Stimulated activated naive CD8-positive, alpha-beta T cell treated with anti-CD3 and anti-CD28 coated beads, Interleukin-15, Interleukin-2, amounts not matched to agents 100 ng/mL and 50 ng/mL, for 24 hours (primary cell): ENCODE measurements around the gene KAZN.

ENCODE experiments used
- H3K27ac Mint-ChIP-seq: one replicate; pipeline ENCODE4 v1.8.0; 2021; ENCODE audit warnings: mild to moderate bottlenecking, mixed read lengths
- H3K27me3 Mint-ChIP-seq: one replicate; pipeline ENCODE4 v1.8.0; 2021; ENCODE audit warnings: mixed read lengths
- H3K36me3 Mint-ChIP-seq: one replicate; pipeline ENCODE4 v1.8.0; 2021; ENCODE audit warnings: low read depth, mixed read lengths
- H3K4me1 Mint-ChIP-seq: one replicate; pipeline ENCODE4 v1.8.0; 2021; ENCODE audit warnings: low read depth, mixed read lengths
- H3K4me3 Mint-ChIP-seq: one replicate; pipeline ENCODE4 v1.8.0; 2021; ENCODE audit warnings: mild to moderate bottlenecking, mixed read lengths
- H3K9me3 Mint-ChIP-seq: one replicate; pipeline ENCODE4 v1.8.0; 2021; ENCODE audit warnings: mixed read lengths

The KAZN gene

DNA sequence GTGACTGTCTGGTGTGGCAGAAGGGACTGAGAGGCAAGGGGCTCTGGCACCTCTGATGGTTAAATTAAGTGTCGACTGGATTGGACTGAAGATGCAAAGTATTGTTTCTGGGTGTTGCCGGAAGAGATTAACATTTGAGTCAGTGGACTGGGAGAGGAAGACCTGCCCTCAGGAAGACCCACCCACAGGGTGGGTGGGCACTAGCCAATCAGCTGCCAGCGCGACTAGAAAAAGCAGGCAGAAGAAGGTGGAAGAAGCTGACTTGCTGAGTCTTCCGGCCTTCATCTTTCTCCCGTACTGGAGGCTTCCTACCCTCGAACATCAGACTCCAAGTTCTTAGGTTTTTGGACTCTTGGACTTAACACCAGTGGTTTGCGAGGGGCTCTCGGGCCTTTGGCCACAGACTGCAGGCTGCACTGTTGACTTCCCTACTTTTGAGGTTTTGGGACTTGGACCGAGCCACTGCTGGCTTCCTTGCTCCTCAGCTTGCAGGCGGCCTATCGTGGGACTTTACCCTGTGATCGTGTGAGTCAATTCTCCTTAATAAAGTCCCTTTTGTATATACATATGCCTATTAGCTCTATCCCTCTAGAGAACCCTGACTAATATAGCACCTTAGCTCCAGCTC is 79.6 kb downstream of the KAZN start:
- Mint-ChIP-seq H3K36me3 (no peaks in the 10 kb centered on the region), H3K4me3 (no peak overlapping the region), H3K27me3 (no peaks in the 10 kb centered on the region), H3K9me3 (peaks cover 3% of the 10 kb centered on the region), H3K4me1 (no peaks in the 10 kb centered on the region), H3K27ac (no peak overlapping the region)

DNA sequence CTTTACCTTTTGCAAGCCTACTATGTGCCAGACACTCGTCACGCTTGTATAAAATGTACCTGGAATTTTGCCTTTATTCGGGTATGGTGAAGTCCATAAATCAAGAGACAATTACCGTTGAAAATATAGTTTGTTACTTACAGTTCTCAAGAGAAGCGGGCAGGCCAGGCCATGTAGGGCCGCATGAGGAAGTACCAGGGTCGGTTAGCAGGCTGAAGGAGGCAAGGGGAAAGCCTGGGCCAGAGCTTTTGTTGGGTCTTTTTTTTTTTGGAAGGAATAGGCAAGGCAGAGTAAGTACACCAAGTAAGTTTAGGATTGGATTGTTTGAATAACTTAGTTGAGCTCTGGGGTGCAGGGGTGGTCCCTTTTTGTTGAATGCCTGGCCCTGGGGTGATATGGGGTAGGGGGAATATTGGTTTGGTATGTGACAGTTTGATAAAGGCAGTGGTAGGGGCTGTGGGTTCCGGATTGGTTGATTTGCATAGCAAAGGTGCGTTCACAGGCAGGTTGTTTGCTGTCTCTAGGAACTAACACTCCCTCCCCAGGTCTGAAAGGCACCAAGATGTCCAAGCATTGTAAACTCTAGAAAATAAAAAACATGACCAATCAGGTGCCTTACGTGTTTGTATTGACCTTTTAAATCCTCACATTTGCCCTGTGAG is 80.7 kb downstream of the KAZN start:
- no peaks in the 10 kb centered on the region for H3K27me3 Mint-ChIP-seq
- H3K4me3 Mint-ChIP-seq: no peak overlapping the region
- no peaks in the 10 kb centered on the region for H3K4me1 Mint-ChIP-seq
- no peak overlapping the region for H3K27ac Mint-ChIP-seq
- H3K36me3 Mint-ChIP-seq: no peaks in the 10 kb centered on the region
- H3K9me3 Mint-ChIP-seq: peaks cover 3% of the 10 kb centered on the region

DNA sequence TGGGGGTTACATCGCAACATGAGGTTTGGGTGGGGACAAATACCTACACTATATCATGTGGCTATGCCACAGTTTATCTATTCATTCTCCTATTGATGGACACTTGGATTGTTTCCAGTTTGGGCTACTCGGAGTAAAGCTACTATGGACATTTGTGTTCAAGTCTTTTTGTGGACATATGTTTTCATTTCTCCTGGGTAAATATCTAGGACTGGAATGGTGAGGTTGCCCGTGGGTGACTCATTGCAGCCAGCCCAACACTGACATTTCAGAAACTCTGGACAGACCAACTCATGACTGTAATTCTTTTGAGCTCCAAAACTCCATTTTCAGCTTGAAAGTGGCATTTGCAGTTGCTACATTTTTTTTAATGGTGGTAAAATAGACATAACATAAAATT is 82.7 kb downstream of the KAZN start:
- peaks cover 3% of the 10 kb centered on the region for H3K9me3 Mint-ChIP-seq
- no peaks in the 10 kb centered on the region for H3K36me3 Mint-ChIP-seq
- no peaks in the 10 kb centered on the region for H3K27me3 Mint-ChIP-seq
- H3K4me3 Mint-ChIP-seq: no peak overlapping the region
- no peaks in the 10 kb centered on the region for H3K4me1 Mint-ChIP-seq
- H3K27ac Mint-ChIP-seq: no peak overlapping the region

DNA sequence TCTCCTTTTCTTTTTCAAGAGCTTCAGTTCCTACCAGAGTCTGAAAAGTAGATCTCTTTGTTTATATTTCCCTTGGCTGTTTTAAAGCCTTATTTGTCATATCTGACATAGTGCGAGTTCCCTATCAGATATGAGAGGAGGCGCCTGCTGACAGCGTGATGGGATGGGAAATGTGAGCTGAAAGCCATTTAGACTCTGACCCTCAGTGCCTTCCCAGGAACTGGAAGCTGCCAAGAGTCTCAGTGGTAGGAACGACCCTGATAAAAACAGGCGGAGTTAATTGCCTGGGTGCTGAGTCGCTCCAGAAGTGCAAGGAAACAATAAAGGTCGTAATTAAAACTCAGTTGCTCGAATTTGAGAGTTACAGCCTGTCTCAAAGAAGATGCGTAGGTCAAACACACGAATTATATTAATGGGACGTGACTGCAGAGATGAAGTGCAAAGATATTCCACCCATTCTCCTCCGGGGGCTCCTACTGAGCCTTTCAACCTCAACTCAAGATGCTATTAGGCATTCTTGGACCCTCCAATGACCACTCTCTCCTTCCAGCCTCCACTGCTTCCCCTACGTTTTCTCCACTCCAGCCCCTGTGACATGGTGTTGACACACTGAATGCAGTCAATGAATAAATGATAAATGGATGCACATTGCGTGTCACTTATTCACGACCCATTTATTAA is 84.6 kb downstream of the KAZN start:
- H3K4me1 Mint-ChIP-seq: no peaks in the 10 kb centered on the region
- H3K27me3 Mint-ChIP-seq: no peaks in the 10 kb centered on the region
- no peak overlapping the region for H3K27ac Mint-ChIP-seq
- no peaks in the 10 kb centered on the region for H3K36me3 Mint-ChIP-seq
- H3K4me3 Mint-ChIP-seq: no peak overlapping the region
- H3K9me3 Mint-ChIP-seq: peaks cover 3% of the 10 kb centered on the region

DNA sequence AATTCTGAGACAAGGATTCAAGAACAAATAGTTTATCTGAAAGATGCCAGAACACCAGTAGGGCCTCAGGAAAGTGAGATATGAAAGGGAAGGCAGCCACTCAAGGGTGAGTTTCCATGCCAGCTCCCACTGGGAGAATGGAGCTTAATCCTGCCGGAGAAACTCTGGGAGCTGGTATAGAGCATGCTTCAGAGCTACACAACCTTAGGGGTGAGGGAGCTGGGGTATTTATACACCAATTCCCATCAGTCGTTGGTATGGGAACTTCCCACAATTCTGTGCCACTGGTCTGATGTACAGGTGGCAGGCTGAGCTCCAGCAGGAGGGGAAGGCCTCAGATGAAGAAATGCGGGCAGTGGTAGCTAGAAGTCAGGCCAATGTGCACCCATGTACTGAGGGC is 86.6 kb downstream of the KAZN start:
- peaks cover 3% of the 10 kb centered on the region for H3K9me3 Mint-ChIP-seq
- no peaks in the 10 kb centered on the region for H3K36me3 Mint-ChIP-seq
- H3K27me3 Mint-ChIP-seq: no peaks in the 10 kb centered on the region
- no peak overlapping the region for H3K4me3 Mint-ChIP-seq
- no peaks in the 10 kb centered on the region for H3K4me1 Mint-ChIP-seq
- no peak overlapping the region for H3K27ac Mint-ChIP-seq

DNA sequence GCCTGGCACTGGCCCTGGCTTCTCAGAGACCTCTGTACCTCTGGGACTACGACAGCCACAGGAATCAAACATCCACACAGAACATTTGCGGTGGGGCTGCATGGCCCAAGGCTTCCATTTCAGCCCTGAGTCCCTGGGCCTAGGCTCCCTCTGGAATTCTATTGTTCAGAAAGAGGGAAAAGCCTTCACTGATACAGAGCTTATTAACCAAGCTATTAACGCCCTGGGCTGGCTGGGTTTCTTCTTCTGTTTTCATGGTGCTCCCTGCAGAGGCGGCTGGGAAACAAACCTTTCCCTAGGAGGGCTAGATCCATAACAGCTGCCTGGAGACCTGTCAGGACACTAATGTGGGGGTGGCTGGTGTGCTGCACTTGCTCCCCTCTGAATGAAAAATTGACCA is 88.2 kb downstream of the KAZN start:
- Mint-ChIP-seq H3K27ac (no peak overlapping the region), H3K4me3 (no peak overlapping the region), H3K4me1 (no peaks in the 10 kb centered on the region), H3K36me3 (no peaks in the 10 kb centered on the region), H3K9me3 (peaks cover 3% of the 10 kb centered on the region), H3K27me3 (no peaks in the 10 kb centered on the region)

DNA sequence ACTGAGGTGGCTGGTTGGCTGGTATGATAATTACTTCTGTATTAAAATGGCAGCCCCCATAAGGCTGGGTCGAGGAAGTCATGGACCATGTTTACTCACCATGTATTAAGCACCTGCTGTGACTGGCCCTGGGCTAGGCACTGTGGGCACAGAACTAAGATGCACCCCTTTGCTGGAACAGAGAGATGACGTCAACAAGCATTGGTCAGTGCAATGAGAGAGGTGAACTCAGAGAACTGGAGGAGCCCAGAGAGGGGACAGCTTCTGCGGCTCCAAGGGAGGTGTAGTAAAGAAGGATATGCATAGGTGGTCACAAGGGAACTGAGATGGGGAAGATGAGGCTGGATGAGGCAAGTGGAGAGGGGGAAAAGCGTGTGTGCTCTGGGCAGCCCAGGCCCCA is 88.7 kb downstream of the KAZN start:
- Mint-ChIP-seq H3K4me3 (no peak overlapping the region), H3K4me1 (no peaks in the 10 kb centered on the region), H3K27ac (no peak overlapping the region), H3K36me3 (no peaks in the 10 kb centered on the region), H3K9me3 (no peaks in the 10 kb centered on the region), H3K27me3 (no peaks in the 10 kb centered on the region)

DNA sequence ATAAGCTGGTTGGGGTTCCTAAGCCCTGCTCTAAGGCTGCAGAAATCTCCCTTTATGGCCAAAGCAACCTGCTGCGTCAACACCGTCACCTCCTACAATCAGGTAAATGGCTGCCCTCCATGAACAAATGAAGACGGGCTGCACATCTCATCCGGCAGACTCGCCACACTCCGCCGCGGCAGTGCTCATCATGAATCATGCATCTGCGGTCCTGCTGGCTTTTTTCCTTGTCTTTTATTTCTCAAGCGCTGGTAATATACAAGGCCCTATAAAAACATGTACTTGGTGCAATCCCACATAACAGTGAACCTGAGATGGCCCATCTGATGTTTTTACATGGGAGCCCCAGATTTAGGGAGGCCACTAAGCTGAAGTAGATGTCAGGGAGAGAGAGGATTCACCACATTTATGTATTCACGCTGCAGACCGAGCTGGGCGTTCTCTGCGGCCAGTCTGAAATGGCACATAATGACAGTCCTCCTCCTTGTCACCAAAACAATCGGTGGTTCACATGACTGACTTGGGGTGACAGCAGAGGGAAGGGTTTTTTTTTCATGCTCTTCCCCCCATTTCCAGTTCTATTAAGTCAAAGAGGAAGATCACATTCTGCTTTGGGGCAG is 91.6 kb downstream of the KAZN start:
- no peaks in the 10 kb centered on the region for H3K4me1 Mint-ChIP-seq
- H3K36me3 Mint-ChIP-seq: no peaks in the 10 kb centered on the region
- H3K27ac Mint-ChIP-seq: no peak overlapping the region
- no peaks in the 10 kb centered on the region for H3K9me3 Mint-ChIP-seq
- H3K4me3 Mint-ChIP-seq: no peak overlapping the region
- H3K27me3 Mint-ChIP-seq: peaks cover 6% of the 10 kb centered on the region

DNA sequence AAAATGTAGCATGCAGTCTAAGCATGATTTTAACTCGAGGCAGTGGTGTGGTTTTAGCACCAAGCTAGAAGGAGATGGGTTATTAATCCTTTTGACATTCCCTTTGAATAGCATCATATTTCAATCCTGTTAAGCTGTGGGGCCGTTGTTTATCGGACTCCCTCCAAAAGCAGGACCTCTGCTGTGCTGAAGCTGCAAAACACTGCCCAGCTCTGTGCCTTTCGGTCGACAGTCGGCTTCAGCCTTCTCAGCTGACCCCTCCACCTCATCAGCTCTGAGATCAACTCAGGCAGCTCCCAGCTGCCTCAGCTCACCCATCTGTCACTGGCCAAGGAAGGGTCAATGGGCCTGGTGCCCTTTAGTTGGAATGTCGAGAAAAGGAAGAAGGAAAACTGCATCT is 95.5 kb downstream of the KAZN start:
- Mint-ChIP-seq H3K36me3 (no peaks in the 10 kb centered on the region), H3K4me1 (no peaks in the 10 kb centered on the region), H3K9me3 (no peaks in the 10 kb centered on the region), H3K4me3 (no peak overlapping the region), H3K27ac (no peak overlapping the region), H3K27me3 (peaks cover 21% of the 10 kb centered on the region)

DNA sequence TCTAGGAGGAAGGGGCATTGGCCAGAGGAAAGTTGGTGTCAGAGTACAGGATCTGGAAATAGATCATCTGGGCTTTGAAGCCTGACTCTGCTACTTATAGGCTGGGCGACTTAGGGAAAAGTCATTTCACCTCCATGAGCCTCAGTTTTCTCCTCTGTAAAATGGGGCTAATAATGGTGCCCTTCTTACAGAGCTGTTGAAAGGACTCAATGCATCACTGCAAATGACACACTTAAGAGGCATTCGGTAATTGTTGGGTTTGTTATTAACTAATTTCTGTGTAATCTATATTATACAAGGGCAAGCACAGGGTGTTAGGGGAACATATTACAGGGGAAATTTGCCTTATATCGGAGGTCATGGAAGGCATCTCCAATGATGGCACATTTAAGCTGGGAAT is 96.1 kb downstream of the KAZN start:
- no peaks in the 10 kb centered on the region for H3K36me3 Mint-ChIP-seq
- no peaks in the 10 kb centered on the region for H3K4me1 Mint-ChIP-seq
- no peak overlapping the region for H3K27ac Mint-ChIP-seq
- no peaks in the 10 kb centered on the region for H3K9me3 Mint-ChIP-seq
- H3K27me3 Mint-ChIP-seq: peaks cover 21% of the 10 kb centered on the region
- no peak overlapping the region for H3K4me3 Mint-ChIP-seq

DNA sequence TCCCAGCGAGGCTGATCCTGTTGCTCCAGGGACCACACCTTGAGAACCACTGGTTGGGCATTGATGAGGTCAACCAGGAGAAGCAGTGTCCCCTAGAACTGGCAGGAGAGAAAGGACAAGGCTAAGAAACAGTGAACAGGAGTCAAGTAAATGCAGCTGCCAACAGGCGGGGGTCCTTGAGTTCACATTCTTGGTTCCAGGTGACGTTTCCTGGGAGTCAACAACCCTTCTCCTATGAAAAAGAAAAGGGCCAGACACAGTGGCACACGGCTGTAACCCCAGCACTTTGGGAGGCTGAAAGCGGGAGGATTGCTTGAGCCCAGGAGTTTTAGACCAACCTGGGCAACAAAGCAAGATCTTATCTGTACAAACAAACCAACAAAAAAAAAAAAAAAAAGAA is 98.3 kb downstream of the KAZN start:
- H3K4me1 Mint-ChIP-seq: no peaks in the 10 kb centered on the region
- no peak overlapping the region for H3K4me3 Mint-ChIP-seq

DNA sequence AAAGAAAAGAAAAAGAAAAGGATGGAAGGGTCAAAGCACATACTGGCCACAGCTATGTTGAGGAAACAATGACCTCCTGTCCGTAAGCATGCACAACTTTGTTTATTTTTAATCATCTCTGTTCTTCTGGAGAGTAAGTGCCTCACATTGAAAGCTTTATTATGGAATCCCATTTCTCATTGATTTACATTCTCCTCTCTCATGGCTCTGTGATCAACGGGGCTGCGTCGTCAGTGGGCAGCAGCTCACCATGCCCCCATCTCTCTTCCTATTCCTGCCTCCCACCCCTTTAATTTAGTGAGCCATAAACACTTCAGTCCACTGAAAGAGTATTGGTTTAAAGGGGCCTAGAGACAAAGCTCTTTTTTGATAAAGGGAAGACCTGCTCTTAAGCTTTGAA is 98.9 kb downstream of the KAZN start:
- Mint-ChIP-seq H3K27me3 (peaks cover 25% of the 10 kb centered on the region), H3K4me1 (no peaks in the 10 kb centered on the region), H3K36me3 (no peaks in the 10 kb centered on the region), H3K4me3 (no peak overlapping the region), H3K9me3 (no peaks in the 10 kb centered on the region), H3K27ac (no peak overlapping the region)

More for the DNA sequence above, 98.3 kb downstream of the KAZN start:
- Mint-ChIP-seq H3K27ac (no peak overlapping the region), H3K27me3 (peaks cover 25% of the 10 kb centered on the region), H3K36me3 (no peaks in the 10 kb centered on the region), H3K9me3 (no peaks in the 10 kb centered on the region)

DNA sequence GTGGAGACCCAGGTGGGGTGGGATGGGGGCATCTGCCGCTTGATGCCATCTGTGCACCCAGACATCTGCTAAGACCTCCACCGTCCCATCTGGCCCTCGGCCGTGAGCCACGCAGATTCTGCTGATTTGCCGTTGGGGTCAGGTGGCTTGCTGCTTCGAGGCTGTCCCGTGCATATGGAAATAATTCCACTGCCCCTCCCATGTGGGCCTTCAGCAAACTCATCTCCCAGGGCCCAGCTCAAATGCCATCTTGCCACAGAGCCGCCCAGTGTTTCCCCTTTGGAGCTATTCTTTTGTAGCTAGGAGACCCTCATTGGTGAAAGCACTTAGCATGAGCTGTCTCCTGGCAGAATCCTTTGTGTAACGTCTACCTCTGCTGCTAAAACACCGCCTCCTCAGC is 99.8 kb downstream of the KAZN start:
- peaks cover 25% of the 10 kb centered on the region for H3K27me3 Mint-ChIP-seq
- H3K36me3 Mint-ChIP-seq: no peaks in the 10 kb centered on the region
- no peak overlapping the region for H3K4me3 Mint-ChIP-seq
- H3K9me3 Mint-ChIP-seq: no peaks in the 10 kb centered on the region
- no peaks in the 10 kb centered on the region for H3K4me1 Mint-ChIP-seq
- no peak overlapping the region for H3K27ac Mint-ChIP-seq

DNA sequence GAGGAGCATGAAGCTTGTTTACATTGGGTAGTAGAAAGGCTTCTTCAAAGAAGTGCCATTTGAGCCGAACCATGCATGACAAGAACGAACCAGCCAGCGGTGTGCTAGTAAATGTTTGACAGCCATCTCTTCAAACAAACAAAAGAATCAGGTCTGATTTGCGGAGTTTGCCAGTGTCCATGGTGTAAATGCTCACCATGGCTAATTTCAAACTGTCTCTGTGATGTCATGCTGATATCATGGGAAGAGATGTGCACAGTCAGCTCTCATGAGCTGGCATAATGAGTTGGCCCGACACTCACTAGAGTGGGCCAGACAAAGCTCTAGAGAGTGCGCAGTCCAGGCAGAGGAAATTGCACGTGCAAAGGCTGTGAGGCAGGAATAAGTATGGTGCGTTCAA is 101.1 kb downstream of the KAZN start:
- Mint-ChIP-seq H3K27ac (no peak overlapping the region), H3K36me3 (no peaks in the 10 kb centered on the region)

DNA sequence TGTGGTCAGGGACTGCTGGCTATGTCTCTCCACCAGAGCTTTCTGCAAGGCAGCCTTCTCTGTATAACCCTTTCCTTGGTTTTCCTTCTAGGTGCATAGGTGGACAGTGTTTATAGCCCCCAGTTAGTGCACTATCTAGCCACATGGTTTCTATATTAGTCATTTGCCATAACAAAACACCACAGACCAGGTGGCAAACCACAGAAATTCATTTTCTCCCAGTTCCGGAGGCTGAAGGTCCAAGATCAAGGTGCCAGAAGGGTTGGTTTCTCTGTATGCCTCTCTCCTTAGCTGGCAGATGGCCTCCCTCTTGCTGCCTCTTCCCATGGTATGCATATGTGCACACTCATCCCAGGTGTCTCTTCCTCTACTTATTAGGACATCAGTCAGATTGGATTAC is 106.4 kb downstream of the KAZN start:
- H3K9me3 Mint-ChIP-seq: peaks cover 8% of the 10 kb centered on the region
- H3K27ac Mint-ChIP-seq: no peak overlapping the region
- no peaks in the 10 kb centered on the region for H3K4me1 Mint-ChIP-seq
- no peaks in the 10 kb centered on the region for H3K36me3 Mint-ChIP-seq
- peaks cover 1% of the 10 kb centered on the region for H3K27me3 Mint-ChIP-seq
- H3K4me3 Mint-ChIP-seq: no peak overlapping the region

More for the DNA sequence above, 101.1 kb downstream of the KAZN start:
- peaks cover 22% of the 10 kb centered on the region for H3K27me3 Mint-ChIP-seq
- no peaks in the 10 kb centered on the region for H3K4me1 Mint-ChIP-seq
- no peaks in the 10 kb centered on the region for H3K9me3 Mint-ChIP-seq
- no peak overlapping the region for H3K4me3 Mint-ChIP-seq
